ENCODE results near the gene YWHAE. TPM values are rescaled to one million over a fixed set of nuclear protein-coding genes. Genes with fewer than 3 reads are reported as not detected.

The YWHAE gene
- polyA plus RNA-seq, 1 experiment, result 1,187 TPM

GRCh38 chr17:1344521-1344920 is 55.5 kb downstream of the YWHAE start:
- ChIA-PET CTCF (interaction anchor here (1.2 kb wide), 2 partner anchors 13 to 21 kb away, joined by 3 to 4 read pairs; no protein-coding TSS in a partner anchor), POLR2A (no interaction called here)
- H3K27ac ChIP-seq (ENCODE audit: low read depth, low read length), result no peak overlapping the region
- H3K9me3 ChIP-seq (ENCODE audit: control insufficient read depth, insufficient read depth, low read length), result no peaks in the 10 kb centered on the region
- no peaks in the 10 kb centered on the region for H3K27me3 ChIP-seq (ENCODE audit: control insufficient read depth, insufficient read depth, low read length)
- no peak overlapping the region for H3K4me3 ChIP-seq (ENCODE audit: low read depth, low read length)
- no peak for TF ChIP-seq CTCF (IDR thresholded peaks at IDR 0.05; ENCODE audit: low read depth, low read length)
- no peak for DNase-seq (ENCODE audit: low read depth, low spot score)

- H3K27ac ChIP-seq (ENCODE audit: low read depth, low read length), result no peak overlapping the region
- H3K27me3 ChIP-seq (ENCODE audit: control insufficient read depth, insufficient read depth, low read length), result no peaks in the 10 kb centered on the region
- DNase-seq (ENCODE audit: low read depth, low spot score), result no peak
- no peaks in the 10 kb centered on the region for H3K9me3 ChIP-seq (ENCODE audit: control insufficient read depth, insufficient read depth, low read length)
- TF ChIP-seq CTCF (IDR thresholded peaks at IDR 0.05; ENCODE audit: low read depth, low read length), result no peak
- CTCF ChIA-PET, result interaction anchor here (1.2 kb wide), 1 partner anchor 12 kb away, joined by 3 read pairs; no protein-coding TSS in a partner anchor
- POLR2A ChIA-PET, result no interaction called here
- no peak overlapping the region for H3K4me3 ChIP-seq (ENCODE audit: low read depth, low read length)
Observed at GRCh38 chr17:1343554-1343953, 56.5 kb downstream of the YWHAE start.

GRCh38 chr17:1340371-1340770 is 59.7 kb downstream of the YWHAE start:
- POLR2A ChIA-PET, result no interaction called here
- CTCF ChIA-PET, result interaction anchor here (1.7 to 2.0 kb wide), 2 partner anchors 8 to 25 kb away, joined by 5 to 9 read pairs; no protein-coding TSS in a partner anchor
- H3K4me3 ChIP-seq (ENCODE audit: low read depth, low read length), result no peak overlapping the region
- no peak overlapping the region for H3K27ac ChIP-seq (ENCODE audit: low read depth, low read length)
- TF ChIP-seq CTCF (IDR thresholded peaks at IDR 0.05; ENCODE audit: low read depth, low read length), result no peak
- H3K27me3 ChIP-seq (ENCODE audit: control insufficient read depth, insufficient read depth, low read length), result no peaks in the 10 kb centered on the region
- DNase-seq (ENCODE audit: low read depth, low spot score), result no peak
- H3K9me3 ChIP-seq (ENCODE audit: control insufficient read depth, insufficient read depth, low read length), result no peaks in the 10 kb centered on the region

GRCh38 chr17:1331708-1332107 is 68.3 kb downstream of the YWHAE start:
- no peak overlapping the region for H3K27ac ChIP-seq (ENCODE audit: low read depth, low read length)
- no peaks in the 10 kb centered on the region for H3K9me3 ChIP-seq (ENCODE audit: control insufficient read depth, insufficient read depth, low read length)
- no peak for DNase-seq (ENCODE audit: low read depth, low spot score)
- TF ChIP-seq CTCF (IDR thresholded peaks at IDR 0.05; ENCODE audit: low read depth, low read length), result no peak
- POLR2A ChIA-PET, result interaction anchor here (0.9 kb wide), 1 partner anchor 57 kb away, joined by 3 read pairs; no protein-coding TSS in a partner anchor
- no peak overlapping the region for H3K4me3 ChIP-seq (ENCODE audit: low read depth, low read length)
- CTCF ChIA-PET, result interaction anchor here (1.2 to 1.6 kb wide), 3 partner anchors 9 to 33 kb away, joined by 3 to 5 read pairs (median 3); no protein-coding TSS in a partner anchor
- H3K27me3 ChIP-seq (ENCODE audit: control insufficient read depth, insufficient read depth, low read length), result no peaks in the 10 kb centered on the region

- no peaks in the 10 kb centered on the region for H3K27me3 ChIP-seq (ENCODE audit: control insufficient read depth, insufficient read depth, low read length)
- CTCF ChIA-PET, result no interaction called here
- POLR2A ChIA-PET, result no interaction called here
- H3K27ac ChIP-seq (ENCODE audit: low read depth, low read length), result no peak overlapping the region
- H3K4me3 ChIP-seq (ENCODE audit: low read depth, low read length), result no peak overlapping the region
- no peak for TF ChIP-seq CTCF (IDR thresholded peaks at IDR 0.05; ENCODE audit: low read depth, low read length)
- DNase-seq (ENCODE audit: low read depth, low spot score), result no peak
- no peaks in the 10 kb centered on the region for H3K9me3 ChIP-seq (ENCODE audit: control insufficient read depth, insufficient read depth, low read length)
Observed at GRCh38 chr17:1329745-1330343, 70.2 kb downstream of the YWHAE start.
